Measurements from ENCODE around the gene AASDH. TPM values are rescaled to one million over a fixed set of nuclear protein-coding genes. Genes with fewer than 3 reads are reported as not detected.
A peak's percentile ranks its signal among the peaks of the same experiment; 100 is the strongest.

Gene AASDH
- total RNA-seq, 1 donor from 2014 or later: 20.4 TPM

- Histone ChIP-seq H3K9ac (ENCODE audit: low read depth in 1 of 3, low read length in 3 of 3) (no peak overlapping the region), H3K36me3 (ENCODE audit: control insufficient read depth in 3 of 3, insufficient read depth in 3 of 3, low read length in 3 of 3) (no peaks in the 10 kb centered on the region), H3K4me3 (ENCODE audit: low read length in 3 of 3) (peak overlapping the region in 1 of 3 donors; percentile 10), H3K4me1 (ENCODE audit: control insufficient read depth in 3 of 3, insufficient read depth in 3 of 3, low read length in 3 of 3) (no peaks in the 10 kb centered on the region), H3K27me3 (ENCODE audit: control insufficient read depth in 3 of 3, insufficient read depth in 3 of 3, low read length in 3 of 3) (no peaks in the 10 kb centered on the region), H3K27ac (ENCODE audit: low read depth, low read length) (no peak overlapping the region), H3K9me3 (ENCODE audit: control insufficient read depth in 3 of 3, low read length in 3 of 3) (no peaks in the 10 kb centered on the region)
Observed at GRCh38 chr4:56424697-56425514, 37.6 kb upstream of the AASDH start.

GRCh38 chr4:56424176-56424575 lies 36.9 kb upstream of the AASDH start:
- Histone ChIP-seq H3K4me1 (ENCODE audit: control insufficient read depth in 3 of 3, insufficient read depth in 3 of 3, low read length in 3 of 3) (no peaks in the 10 kb centered on the region), H3K27me3 (ENCODE audit: control insufficient read depth in 3 of 3, insufficient read depth in 3 of 3, low read length in 3 of 3) (no peaks in the 10 kb centered on the region), H3K27ac (ENCODE audit: low read depth, low read length) (no peak overlapping the region), H3K36me3 (ENCODE audit: control insufficient read depth in 3 of 3, insufficient read depth in 3 of 3, low read length in 3 of 3) (no peaks in the 10 kb centered on the region), H3K4me3 (ENCODE audit: low read length in 3 of 3) (no peak overlapping the region), H3K9ac (ENCODE audit: low read depth in 1 of 3, low read length in 3 of 3) (no peak overlapping the region), H3K9me3 (ENCODE audit: control insufficient read depth in 3 of 3, low read length in 3 of 3) (no peaks in the 10 kb centered on the region)

GRCh38 chr4:56417396-56417795 lies 30.1 kb upstream of the AASDH start:
- H3K36me3 ChIP-seq (ENCODE audit: control insufficient read depth in 3 of 3, insufficient read depth in 3 of 3, low read length in 3 of 3): no peaks in the 10 kb centered on the region

GRCh38 chr4:56416349-56416748 lies 29.1 kb upstream of the AASDH start:
- H3K27ac ChIP-seq (ENCODE audit: low read depth, low read length): no peak overlapping the region
- H3K27me3 ChIP-seq (ENCODE audit: control insufficient read depth in 3 of 3, insufficient read depth in 3 of 3, low read length in 3 of 3): no peaks in the 10 kb centered on the region
- H3K4me3 ChIP-seq (ENCODE audit: low read length in 3 of 3): no peak overlapping the region
- H3K9ac ChIP-seq (ENCODE audit: low read depth in 1 of 3, low read length in 3 of 3): no peak overlapping the region
- H3K36me3 ChIP-seq (ENCODE audit: control insufficient read depth in 3 of 3, insufficient read depth in 3 of 3, low read length in 3 of 3): no peaks in the 10 kb centered on the region
- no peaks in the 10 kb centered on the region for H3K4me1 ChIP-seq (ENCODE audit: control insufficient read depth in 3 of 3, insufficient read depth in 3 of 3, low read length in 3 of 3)
- no peaks in the 10 kb centered on the region for H3K9me3 ChIP-seq (ENCODE audit: control insufficient read depth in 3 of 3, low read length in 3 of 3)

More at GRCh38 chr4:56417396-56417795, 30.1 kb upstream of the AASDH start:
- Histone ChIP-seq H3K27me3 (ENCODE audit: control insufficient read depth in 3 of 3, insufficient read depth in 3 of 3, low read length in 3 of 3) (no peaks in the 10 kb centered on the region), H3K27ac (ENCODE audit: low read depth, low read length) (no peak overlapping the region), H3K4me3 (ENCODE audit: low read length in 3 of 3) (no peak overlapping the region), H3K9ac (ENCODE audit: low read depth in 1 of 3, low read length in 3 of 3) (no peak overlapping the region), H3K9me3 (ENCODE audit: control insufficient read depth in 3 of 3, low read length in 3 of 3) (no peaks in the 10 kb centered on the region), H3K4me1 (ENCODE audit: control insufficient read depth in 3 of 3, insufficient read depth in 3 of 3, low read length in 3 of 3) (no peaks in the 10 kb centered on the region)

- H3K4me3 ChIP-seq (ENCODE audit: low read length in 3 of 3): no peak overlapping the region
- H3K27me3 ChIP-seq (ENCODE audit: control insufficient read depth in 3 of 3, insufficient read depth in 3 of 3, low read length in 3 of 3): no peaks in the 10 kb centered on the region
- H3K4me1 ChIP-seq (ENCODE audit: control insufficient read depth in 3 of 3, insufficient read depth in 3 of 3, low read length in 3 of 3): peaks cover 0 to 6% (median 0%) of the 10 kb centered on the region in 3 donors
- H3K9me3 ChIP-seq (ENCODE audit: control insufficient read depth in 3 of 3, low read length in 3 of 3): no peaks in the 10 kb centered on the region
- H3K36me3 ChIP-seq (ENCODE audit: control insufficient read depth in 3 of 3, insufficient read depth in 3 of 3, low read length in 3 of 3): no peaks in the 10 kb centered on the region
- H3K27ac ChIP-seq (ENCODE audit: low read depth, low read length): no peak overlapping the region
- no peak overlapping the region for H3K9ac ChIP-seq (ENCODE audit: low read depth in 1 of 3, low read length in 3 of 3)
Observed at GRCh38 chr4:56414135-56414670, 26.9 kb upstream of the AASDH start.

GRCh38 chr4:56410247-56411062 lies 23.2 kb upstream of the AASDH start:
- no peaks in the 10 kb centered on the region for H3K27me3 ChIP-seq (ENCODE audit: control insufficient read depth in 3 of 3, insufficient read depth in 3 of 3, low read length in 3 of 3)
- peaks cover under 1 to 4% (median 1%) of the 10 kb centered on the region in 3 donors for H3K36me3 ChIP-seq (ENCODE audit: control insufficient read depth in 3 of 3, insufficient read depth in 3 of 3, low read length in 3 of 3)
- H3K9ac ChIP-seq (ENCODE audit: low read depth in 1 of 3, low read length in 3 of 3): peak overlapping the region in 1 of 3 donors; percentile 40
- peaks cover 0 to 6% (median 0%) of the 10 kb centered on the region in 3 donors for H3K4me1 ChIP-seq (ENCODE audit: control insufficient read depth in 3 of 3, insufficient read depth in 3 of 3, low read length in 3 of 3)
- H3K27ac ChIP-seq (ENCODE audit: low read depth, low read length): no peak overlapping the region
- peak overlapping the region in 2 of 3 donors; percentile 36 to 54 for H3K4me3 ChIP-seq (ENCODE audit: low read length in 3 of 3)
- H3K9me3 ChIP-seq (ENCODE audit: control insufficient read depth in 3 of 3, low read length in 3 of 3): no peaks in the 10 kb centered on the region

GRCh38 chr4:56409511-56410090 lies 22.3 kb upstream of the AASDH start:
- H3K36me3 ChIP-seq (ENCODE audit: control insufficient read depth in 3 of 3, insufficient read depth in 3 of 3, low read length in 3 of 3): peaks cover 4 to 5% (median 5%) of the 10 kb centered on the region in 3 donors
- H3K9me3 ChIP-seq (ENCODE audit: control insufficient read depth in 3 of 3, low read length in 3 of 3): no peaks in the 10 kb centered on the region
- H3K27me3 ChIP-seq (ENCODE audit: control insufficient read depth in 3 of 3, insufficient read depth in 3 of 3, low read length in 3 of 3): no peaks in the 10 kb centered on the region
- no peak overlapping the region for H3K27ac ChIP-seq (ENCODE audit: low read depth, low read length)
- no peak overlapping the region for H3K9ac ChIP-seq (ENCODE audit: low read depth in 1 of 3, low read length in 3 of 3)
- no peak overlapping the region for H3K4me3 ChIP-seq (ENCODE audit: low read length in 3 of 3)
- peaks cover 0 to 6% (median 0%) of the 10 kb centered on the region in 3 donors for H3K4me1 ChIP-seq (ENCODE audit: control insufficient read depth in 3 of 3, insufficient read depth in 3 of 3, low read length in 3 of 3)

GRCh38 chr4:56408978-56409377 lies 21.7 kb upstream of the AASDH start:
- Histone ChIP-seq H3K4me1 (ENCODE audit: control insufficient read depth in 3 of 3, insufficient read depth in 3 of 3, low read length in 3 of 3) (peaks cover 0 to 6% (median 0%) of the 10 kb centered on the region in 3 donors), H3K9me3 (ENCODE audit: control insufficient read depth in 3 of 3, low read length in 3 of 3) (no peaks in the 10 kb centered on the region), H3K4me3 (ENCODE audit: low read length in 3 of 3) (no peak overlapping the region), H3K9ac (ENCODE audit: low read depth in 1 of 3, low read length in 3 of 3) (no peak overlapping the region), H3K27me3 (ENCODE audit: control insufficient read depth in 3 of 3, insufficient read depth in 3 of 3, low read length in 3 of 3) (no peaks in the 10 kb centered on the region), H3K36me3 (ENCODE audit: control insufficient read depth in 3 of 3, insufficient read depth in 3 of 3, low read length in 3 of 3) (peaks cover 4 to 5% (median 5%) of the 10 kb centered on the region in 3 donors), H3K27ac (ENCODE audit: low read depth, low read length) (no peak overlapping the region)

- Histone ChIP-seq H3K9ac (ENCODE audit: low read depth in 1 of 3, low read length in 3 of 3) (no peak overlapping the region), H3K27me3 (ENCODE audit: control insufficient read depth in 3 of 3, insufficient read depth in 3 of 3, low read length in 3 of 3) (no peaks in the 10 kb centered on the region), H3K4me1 (ENCODE audit: control insufficient read depth in 3 of 3, insufficient read depth in 3 of 3, low read length in 3 of 3) (peaks cover 0 to 6% (median 0%) of the 10 kb centered on the region in 3 donors), H3K27ac (ENCODE audit: low read depth, low read length) (no peak overlapping the region), H3K4me3 (ENCODE audit: low read length in 3 of 3) (no peak overlapping the region), H3K36me3 (ENCODE audit: control insufficient read depth in 3 of 3, insufficient read depth in 3 of 3, low read length in 3 of 3) (peaks cover 4 to 6% (median 5%) of the 10 kb centered on the region in 3 donors), H3K9me3 (ENCODE audit: control insufficient read depth in 3 of 3, low read length in 3 of 3) (no peaks in the 10 kb centered on the region)
Observed at GRCh38 chr4:56406151-56406550, 18.9 kb upstream of the AASDH start.
